LNCAP (cell line): Measurements from ENCODE around the gene MPI.

ENCODE experiments used
- TF ChIP-seq, protein P1 (sequence below): fragments of 450-650 bp; IDR thresholded peaks from 2 replicates; pipeline ENCODE4 v1.5.1; 2017; ENCODE audit warnings: mild to moderate bottlenecking

The MPI gene

DNA sequence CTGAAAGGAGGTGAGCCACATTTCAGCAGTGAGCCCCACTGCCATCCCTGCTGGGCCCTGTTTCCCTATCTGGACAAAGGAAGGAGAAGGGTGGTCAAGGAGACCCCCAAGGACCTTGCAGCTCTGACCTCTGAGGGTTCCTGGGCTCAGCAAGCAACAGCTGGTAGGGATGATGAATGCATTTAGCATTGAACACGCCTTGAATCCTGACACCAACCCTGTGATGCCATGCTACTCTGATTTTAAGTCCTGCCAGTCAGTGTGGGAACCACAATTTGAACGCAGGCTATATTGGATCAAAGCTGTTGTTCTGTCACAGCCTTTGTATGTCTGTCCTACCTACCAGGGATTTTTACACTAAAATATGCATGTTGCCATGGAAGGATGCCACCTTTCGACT lies 6.5 kb downstream of the MPI start:
- TF ChIP-seq, protein P1, sequence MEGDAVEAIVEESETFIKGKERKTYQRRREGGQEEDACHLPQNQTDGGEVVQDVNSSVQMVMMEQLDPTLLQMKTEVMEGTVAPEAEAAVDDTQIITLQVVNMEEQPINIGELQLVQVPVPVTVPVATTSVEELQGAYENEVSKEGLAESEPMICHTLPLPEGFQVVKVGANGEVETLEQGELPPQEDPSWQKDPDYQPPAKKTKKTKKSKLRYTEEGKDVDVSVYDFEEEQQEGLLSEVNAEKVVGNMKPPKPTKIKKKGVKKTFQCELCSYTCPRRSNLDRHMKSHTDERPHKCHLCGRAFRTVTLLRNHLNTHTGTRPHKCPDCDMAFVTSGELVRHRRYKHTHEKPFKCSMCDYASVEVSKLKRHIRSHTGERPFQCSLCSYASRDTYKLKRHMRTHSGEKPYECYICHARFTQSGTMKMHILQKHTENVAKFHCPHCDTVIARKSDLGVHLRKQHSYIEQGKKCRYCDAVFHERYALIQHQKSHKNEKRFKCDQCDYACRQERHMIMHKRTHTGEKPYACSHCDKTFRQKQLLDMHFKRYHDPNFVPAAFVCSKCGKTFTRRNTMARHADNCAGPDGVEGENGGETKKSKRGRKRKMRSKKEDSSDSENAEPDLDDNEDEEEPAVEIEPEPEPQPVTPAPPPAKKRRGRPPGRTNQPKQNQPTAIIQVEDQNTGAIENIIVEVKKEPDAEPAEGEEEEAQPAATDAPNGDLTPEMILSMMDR = no peak

- TF ChIP-seq, protein P1 = no peak
These were observed 7.5 kb downstream of the MPI start for GRCh38 chr15:74897300-74897701.

- TF ChIP-seq, protein P1 = peak; percentile 98
These were observed 11.8 kb downstream of the MPI start for GRCh38 chr15:74901612-74902063.

- TF ChIP-seq, protein P1 = no peak
These were observed 12.6 kb downstream of the MPI start for GRCh38 chr15:74902295-74903075.

DNA sequence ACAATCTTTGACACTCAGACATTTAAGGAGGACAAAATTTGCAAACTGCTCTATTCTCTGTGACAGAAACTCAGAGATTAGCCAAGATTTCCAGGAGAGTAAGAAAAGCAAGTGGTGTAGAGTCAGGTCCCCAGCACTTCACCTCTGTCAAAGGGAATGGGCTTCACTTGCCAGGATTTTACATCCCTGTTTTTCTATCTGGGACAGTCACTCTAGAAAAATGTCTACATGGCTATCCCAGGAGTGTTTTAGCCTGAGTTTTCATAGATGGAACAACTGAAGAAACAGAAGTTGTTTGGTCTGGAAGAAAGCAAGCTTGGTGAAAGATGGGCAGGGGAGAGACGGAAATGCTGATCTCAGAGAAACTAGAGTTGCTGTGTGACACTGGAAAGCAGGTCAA lies 13.8 kb downstream of the MPI start:
- TF ChIP-seq, protein P1 = no peak

- TF ChIP-seq, protein P1 = no peak
These were observed 14.5 kb downstream of the MPI start for GRCh38 chr15:74904190-74904805.

GRCh38 chr15:74906067-74906449 lies 16.2 kb downstream of the MPI start:
- TF ChIP-seq, protein P1 = no peak
